ENCODE measurements around the gene PDF.

PDF gene

DNA sequence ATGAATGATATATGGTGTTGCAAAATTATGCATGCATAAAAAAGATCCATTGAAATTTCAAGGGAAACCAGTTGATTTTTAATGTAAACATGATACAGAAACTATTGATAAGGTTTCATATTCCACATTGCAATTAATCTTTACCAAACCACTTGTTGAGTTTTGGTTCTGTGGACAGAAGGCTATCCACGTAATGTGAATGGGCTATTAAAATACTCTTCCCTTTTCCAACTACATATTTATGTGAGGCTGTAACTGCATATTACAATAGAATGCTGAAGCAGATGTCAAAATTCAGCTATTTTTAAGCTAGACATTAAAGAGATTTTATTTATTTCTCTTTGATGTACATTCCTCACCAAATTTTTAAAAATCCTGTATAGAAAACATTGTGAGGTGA, 53.0 kb downstream of the PDF start:
- no peak for DNase-seq (ENCODE audit: low read depth in 2 of 2)

Measured in stimulated activated CD4-positive, alpha-beta T cell treated with anti-CD3 and anti-CD28 coated beads, Interleukin-12 subunit alpha, Interleukin-12 subunit beta, amount 100 ng/mL, for 24 hours (primary cell).